Activated T-cell treated with anti-CD3 and anti-CD28 coated beads for 4 hours (primary cell): ENCODE results near the gene DDX10.

Experiments
- DNase-seq: peaks from one replicate; pipeline ENCODE4 v3.0.0-alpha.2; 2020

DDX10 gene

GRCh38 chr11:108662700-108663099 is 2.2 kb upstream of the DDX10 start:
- no peak for DNase-seq

GRCh38 chr11:108663154-108663877 is 1.6 kb upstream of the DDX10 start:
- DNase-seq = no peak

- no peak for DNase-seq
Observed at GRCh38 chr11:108666373-108666772, 1.5 kb downstream of the DDX10 start.

- DNase-seq = no peak
Observed at GRCh38 chr11:108669286-108669685, 4.4 kb downstream of the DDX10 start.

GRCh38 chr11:108669711-108670110 is 4.8 kb downstream of the DDX10 start:
- no peak for DNase-seq

- DNase-seq = no peak
Observed at GRCh38 chr11:108670451-108670850, 5.6 kb downstream of the DDX10 start.

GRCh38 chr11:108672113-108672512 is 7.2 kb downstream of the DDX10 start:
- DNase-seq = no peak

GRCh38 chr11:108672786-108673185 is 7.9 kb downstream of the DDX10 start:
- DNase-seq = no peak

- DNase-seq = no peak
Observed at GRCh38 chr11:108679045-108679444, 14.2 kb downstream of the DDX10 start.

GRCh38 chr11:108680271-108680670 is 15.4 kb downstream of the DDX10 start:
- DNase-seq = no peak

- no peak for DNase-seq
Observed at GRCh38 chr11:108685419-108686130, 20.7 kb downstream of the DDX10 start.

- DNase-seq = no peak
Observed at GRCh38 chr11:108693852-108694251, 29.0 kb downstream of the DDX10 start.

GRCh38 chr11:108694846-108695245 is 30.0 kb downstream of the DDX10 start:
- DNase-seq = no peak

GRCh38 chr11:108697872-108698473 is 33.1 kb downstream of the DDX10 start:
- no peak for DNase-seq

GRCh38 chr11:108698844-108699642 is 34.2 kb downstream of the DDX10 start:
- no peak for DNase-seq

GRCh38 chr11:108703916-108704315 is 39.0 kb downstream of the DDX10 start:
- DNase-seq = no peak

GRCh38 chr11:108705061-108705460 is 40.2 kb downstream of the DDX10 start:
- DNase-seq = no peak

- DNase-seq = no peak
Observed at GRCh38 chr11:108708173-108708572, 43.3 kb downstream of the DDX10 start.

- DNase-seq = no peak
Observed at GRCh38 chr11:108709741-108710140, 44.9 kb downstream of the DDX10 start.

- DNase-seq = no peak
Observed at GRCh38 chr11:108713076-108713790, 48.4 kb downstream of the DDX10 start.

GRCh38 chr11:108715239-108715638 is 50.4 kb downstream of the DDX10 start:
- DNase-seq = no peak

GRCh38 chr11:108718466-108718865 is 53.6 kb downstream of the DDX10 start:
- DNase-seq = no peak
